ENCODE data around the gene PSMB3.

DNA sequence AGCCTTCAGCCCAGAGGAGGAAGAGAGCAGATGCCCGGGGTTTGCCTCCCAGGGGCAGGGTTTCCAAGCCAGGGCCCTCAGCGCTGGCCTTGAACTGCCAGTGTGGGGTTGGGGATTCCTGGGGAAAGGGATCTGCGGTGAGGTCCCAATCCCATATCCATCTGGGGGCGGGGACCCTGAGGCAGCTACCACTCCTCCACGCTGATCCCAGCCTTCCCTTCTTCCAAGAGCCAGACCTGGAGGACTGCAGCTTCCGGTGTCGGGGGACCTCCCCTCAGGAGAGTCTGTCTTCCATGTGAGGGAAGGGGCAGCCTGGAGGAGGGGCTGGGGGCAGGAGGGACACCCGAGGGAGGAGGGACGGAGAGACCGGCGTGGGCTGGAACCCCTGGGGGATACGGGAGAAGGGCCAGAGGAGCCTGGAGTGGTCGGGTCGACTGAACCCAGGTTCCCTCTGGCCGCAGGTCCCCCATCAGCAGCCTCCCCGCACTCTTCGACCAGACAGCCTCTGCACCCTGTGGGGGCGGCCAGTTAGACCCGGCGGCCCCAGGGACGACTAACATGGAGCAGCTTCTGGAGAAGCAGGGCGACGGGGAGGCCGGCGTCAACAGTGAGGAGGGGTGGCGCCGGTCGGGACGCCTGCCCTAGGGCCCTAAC, 33.1 kb upstream of the PSMB3 start:
- TF ChIP-seq CTCF (conservative IDR thresholded peaks at IDR 0.05 in 1 of 2, IDR thresholded peaks at IDR 0.05 in 1 of 2; ENCODE audit: extremely low read depth in 1 of 2, insufficient read depth in 1 of 2, low read depth in 1 of 2, low read length in 2 of 2) (no peak), EZH2 (IDR thresholded peaks at IDR 0.05; ENCODE audit: borderline replicate concordance, low read length) (no peak)
